ENCODE measurements around the gene SLC12A7.

GRCh38 chr5:1007681-1008450, 104.0 kb downstream of the SLC12A7 start:
- TF ChIP-seq, protein P1, sequence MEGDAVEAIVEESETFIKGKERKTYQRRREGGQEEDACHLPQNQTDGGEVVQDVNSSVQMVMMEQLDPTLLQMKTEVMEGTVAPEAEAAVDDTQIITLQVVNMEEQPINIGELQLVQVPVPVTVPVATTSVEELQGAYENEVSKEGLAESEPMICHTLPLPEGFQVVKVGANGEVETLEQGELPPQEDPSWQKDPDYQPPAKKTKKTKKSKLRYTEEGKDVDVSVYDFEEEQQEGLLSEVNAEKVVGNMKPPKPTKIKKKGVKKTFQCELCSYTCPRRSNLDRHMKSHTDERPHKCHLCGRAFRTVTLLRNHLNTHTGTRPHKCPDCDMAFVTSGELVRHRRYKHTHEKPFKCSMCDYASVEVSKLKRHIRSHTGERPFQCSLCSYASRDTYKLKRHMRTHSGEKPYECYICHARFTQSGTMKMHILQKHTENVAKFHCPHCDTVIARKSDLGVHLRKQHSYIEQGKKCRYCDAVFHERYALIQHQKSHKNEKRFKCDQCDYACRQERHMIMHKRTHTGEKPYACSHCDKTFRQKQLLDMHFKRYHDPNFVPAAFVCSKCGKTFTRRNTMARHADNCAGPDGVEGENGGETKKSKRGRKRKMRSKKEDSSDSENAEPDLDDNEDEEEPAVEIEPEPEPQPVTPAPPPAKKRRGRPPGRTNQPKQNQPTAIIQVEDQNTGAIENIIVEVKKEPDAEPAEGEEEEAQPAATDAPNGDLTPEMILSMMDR (IDR thresholded peaks at IDR 0.05) = no peak
- TF ChIP-seq EP300 (IDR thresholded peaks at IDR 0.05) = no peak
